NCI-H2171 (cell line): ENCODE measurements around the gene ANTKMT.

Source experiments
- DNase-seq: peaks from one replicate; lab custom pipeline; 2025; lab: John Stamatoyannopoulos, UW

ANTKMT gene

DNA sequence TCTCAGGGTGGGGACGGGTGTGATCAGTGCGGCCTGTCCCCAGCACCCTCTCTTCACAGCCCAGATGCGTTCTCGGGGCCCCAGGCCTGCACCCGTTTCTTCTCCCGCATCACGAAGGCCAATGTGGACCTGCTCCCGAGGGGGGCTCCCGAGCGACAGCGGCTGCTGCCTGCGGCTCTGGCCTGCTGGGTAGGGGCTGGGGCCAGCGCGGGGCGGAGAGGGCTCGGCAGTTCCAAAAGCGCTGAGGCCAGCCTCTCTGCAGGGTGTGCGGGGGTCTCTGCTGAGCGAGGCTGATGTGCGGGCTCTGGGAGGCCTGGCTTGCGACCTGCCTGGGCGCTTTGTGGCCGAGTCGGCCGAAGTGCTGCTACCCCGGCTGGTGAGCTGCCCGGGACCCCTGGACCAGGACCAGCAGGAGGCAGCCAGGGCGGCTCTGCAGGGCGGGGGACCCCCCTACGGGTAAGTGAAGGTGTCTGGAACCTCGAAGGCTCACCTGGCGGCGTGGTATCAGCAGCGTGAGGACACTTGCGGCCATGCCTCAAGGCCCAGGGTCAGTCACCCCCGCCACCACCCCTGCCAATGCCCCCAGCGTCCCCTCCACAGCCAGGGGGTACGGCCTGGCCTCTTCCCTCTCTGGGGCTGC lies 44.0 kb downstream of the ANTKMT start:
- no peak for DNase-seq

DNA sequence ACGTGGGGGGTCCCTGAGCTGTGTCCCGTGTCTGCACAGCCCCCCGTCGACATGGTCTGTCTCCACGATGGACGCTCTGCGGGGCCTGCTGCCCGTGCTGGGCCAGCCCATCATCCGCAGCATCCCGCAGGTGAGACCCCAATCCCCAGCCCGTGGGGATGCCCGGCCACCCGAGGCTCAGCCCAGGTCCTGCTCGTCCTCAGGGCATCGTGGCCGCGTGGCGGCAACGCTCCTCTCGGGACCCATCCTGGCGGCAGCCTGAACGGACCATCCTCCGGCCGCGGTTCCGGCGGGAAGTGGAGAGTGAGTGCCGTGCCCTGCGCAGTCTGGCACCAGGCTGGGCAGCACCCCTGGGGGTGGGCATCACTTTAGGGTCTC lies 44.5 kb downstream of the ANTKMT start:
- DNase-seq = no peak

DNA sequence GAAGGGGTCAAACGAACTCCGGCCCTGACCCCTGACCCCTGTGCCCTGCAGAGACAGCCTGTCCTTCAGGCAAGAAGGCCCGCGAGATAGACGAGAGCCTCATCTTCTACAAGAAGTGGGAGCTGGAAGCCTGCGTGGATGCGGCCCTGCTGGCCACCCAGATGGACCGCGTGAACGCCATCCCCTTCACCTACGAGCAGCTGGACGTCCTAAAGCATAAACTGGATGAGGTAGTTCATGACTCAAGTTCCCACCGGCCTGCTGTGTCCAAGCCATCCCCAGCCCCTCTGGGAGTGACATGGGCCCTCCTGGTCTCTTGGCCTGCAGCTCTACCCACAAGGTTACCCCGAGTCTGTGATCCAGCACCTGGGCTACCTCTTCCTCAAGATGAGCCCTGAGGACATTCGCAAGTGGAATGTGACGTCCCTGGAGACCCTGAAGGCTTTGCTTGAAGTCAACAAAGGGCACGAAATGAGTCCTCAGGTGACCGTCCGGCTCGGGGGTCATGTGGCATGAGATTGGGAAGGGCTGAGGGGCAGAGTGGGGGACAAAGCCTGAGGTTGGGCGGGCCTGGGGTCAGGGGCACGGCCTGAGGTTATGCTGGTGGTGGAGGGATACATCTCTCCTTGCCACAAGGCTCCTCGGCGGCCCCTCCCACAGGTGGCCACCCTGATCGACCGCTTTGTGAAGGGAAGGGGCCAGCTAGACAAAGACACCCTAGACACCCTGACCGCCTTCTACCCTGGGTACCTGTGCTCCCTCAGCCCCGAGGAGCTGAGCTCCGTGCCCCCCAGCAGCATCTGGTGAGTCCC lies 45.3 kb downstream of the ANTKMT start:
- DNase-seq = no peak

DNA sequence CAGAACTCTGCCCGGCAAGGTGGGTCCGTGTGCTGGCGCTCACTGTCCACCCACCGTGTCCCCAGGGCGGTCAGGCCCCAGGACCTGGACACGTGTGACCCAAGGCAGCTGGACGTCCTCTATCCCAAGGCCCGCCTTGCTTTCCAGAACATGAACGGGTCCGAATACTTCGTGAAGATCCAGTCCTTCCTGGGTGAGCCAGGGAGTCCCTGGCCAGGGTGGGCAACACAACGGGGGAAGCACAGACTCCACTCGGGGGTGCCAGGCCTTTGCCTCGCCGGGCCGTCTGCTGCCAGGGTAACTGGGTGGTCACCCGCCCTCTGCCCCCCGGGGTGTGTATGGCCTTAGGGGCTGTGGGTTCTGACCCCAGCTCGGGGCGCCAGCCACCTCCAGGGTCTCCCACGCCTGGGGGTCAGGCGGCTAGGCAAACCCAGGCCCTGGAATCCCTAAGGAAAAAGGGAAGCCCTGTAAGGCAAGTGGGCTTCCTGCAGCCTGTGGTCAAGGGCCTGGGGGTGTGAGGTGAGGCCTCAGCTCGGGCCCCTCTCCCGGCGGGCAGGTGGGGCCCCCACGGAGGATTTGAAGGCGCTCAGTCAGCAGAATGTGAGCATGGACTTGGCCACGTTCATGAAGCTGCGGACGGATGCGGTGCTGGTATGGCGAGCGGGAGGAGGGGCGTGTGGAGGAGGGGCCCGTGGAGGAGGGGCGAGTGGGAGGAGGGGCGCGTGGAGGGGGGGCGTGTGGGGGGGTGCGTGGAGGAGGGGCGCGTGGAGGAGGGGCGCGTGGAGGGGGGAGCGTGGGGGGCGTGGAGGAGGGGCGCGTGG lies 46.1 kb downstream of the ANTKMT start:
- no peak for DNase-seq

DNA sequence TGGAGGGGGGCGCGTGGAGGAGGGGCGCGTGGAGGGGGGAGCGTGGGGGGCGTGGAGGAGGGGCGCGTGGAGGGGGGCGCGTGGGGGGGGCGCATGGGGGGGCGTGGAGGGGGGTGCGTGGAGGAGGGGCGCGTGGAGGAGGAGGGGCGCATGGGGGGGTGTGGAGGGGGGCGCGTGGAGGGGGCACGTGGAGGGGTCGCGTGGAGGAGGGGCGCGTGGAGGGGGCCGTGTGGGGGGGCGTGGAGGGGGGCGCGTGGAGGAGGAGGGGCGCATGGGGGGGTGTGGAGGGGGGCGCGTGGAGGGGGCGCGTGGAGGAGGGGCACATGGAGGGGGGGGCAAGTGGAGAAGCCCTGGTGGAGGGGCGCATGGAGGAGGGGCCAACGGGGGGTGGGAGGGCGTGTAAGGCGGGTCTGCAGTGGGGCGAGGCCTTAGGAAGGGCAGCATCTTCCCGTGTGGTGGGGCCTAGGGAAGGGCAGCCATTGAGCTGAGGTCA lies 46.8 kb downstream of the ANTKMT start:
- no peak for DNase-seq

DNA sequence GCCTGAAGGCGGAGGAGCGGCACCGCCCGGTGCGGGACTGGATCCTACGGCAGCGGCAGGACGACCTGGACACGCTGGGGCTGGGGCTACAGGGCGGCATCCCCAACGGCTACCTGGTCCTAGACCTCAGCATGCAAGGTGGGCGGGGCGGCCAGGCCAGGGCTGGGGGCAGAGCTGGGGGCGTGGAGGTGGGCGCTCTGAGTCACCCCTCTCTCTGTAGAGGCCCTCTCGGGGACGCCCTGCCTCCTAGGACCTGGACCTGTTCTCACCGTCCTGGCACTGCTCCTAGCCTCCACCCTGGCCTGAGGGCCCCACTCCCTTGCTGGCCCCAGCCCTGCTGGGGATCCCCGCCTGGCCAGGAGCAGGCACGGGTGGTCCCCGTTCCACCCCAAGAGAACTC lies 47.5 kb downstream of the ANTKMT start:
- DNase-seq = no peak

DNA sequence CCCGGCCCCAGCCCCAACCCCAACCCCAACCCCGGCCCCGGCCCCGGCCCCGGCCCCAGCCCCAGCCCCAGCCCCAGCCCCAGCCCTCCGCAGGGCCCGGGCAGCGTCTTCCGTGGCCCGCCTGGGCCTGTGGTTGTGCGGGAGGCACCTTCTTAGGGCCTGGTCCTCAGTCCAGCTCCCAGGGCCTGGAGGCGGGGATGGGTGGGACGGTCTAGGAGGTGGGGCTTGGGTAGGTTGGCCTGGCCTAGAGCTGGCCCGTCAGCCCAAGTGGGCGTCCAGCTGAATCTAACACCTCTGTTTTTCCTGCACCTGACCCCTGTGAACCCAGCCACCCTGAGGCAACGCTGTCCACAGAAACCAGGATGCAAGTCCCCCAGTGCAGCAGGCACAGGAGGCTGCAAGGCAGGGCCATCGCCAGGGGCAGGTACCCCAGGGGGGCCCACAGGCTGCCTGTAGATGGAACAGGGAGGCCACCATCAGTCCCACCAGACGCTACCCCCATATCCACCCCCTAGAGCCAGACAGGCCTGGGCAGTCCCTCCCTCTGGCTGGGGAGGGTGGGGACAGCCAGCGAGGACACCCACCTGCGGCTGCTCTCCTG lies 48.3 kb downstream of the ANTKMT start:
- no peak for DNase-seq

DNA sequence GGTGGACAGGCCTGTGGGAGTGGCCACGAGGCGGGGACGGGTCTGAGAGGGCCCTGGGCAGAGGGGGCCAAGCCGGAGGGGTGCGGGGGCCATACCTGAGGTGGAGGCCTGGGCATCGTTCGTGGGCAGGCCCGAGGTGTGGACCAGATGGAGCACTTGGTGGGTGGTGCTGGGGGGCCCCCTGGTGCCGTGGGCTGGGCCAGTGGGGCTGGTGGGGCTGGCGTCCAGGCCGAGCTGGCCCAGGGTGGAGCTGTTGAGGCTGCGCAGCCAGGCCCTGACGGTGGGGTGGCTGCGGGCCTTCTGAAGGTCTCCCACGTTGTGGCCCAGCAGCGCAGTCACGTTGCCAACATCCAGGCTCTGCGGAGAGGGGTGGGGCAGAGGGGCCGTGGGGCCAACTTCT lies 49.0 kb downstream of the ANTKMT start:
- no peak for DNase-seq

DNA sequence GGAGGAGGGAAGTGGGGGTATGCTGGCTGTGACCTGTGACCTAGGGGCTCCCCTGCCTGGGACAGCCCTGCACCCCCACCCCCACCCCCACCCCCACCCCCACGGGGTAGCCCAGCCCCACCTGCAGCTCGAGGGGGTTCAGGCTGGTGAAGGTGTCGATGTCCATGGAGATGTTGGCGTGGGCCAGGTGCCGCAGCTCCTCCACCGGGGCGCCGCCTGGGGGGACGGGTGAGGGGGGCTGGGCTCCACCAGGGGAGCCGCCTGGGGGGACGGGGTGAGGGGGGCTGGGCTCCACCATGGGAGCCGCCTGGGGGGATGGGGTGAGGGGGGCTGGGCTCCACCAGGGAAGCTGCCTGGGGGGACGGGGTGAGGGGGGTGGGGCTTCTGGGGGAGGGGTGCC lies 49.5 kb downstream of the ANTKMT start:
- no peak for DNase-seq
